HepG2 (cell line): ENCODE measurements around the gene TBXA2R. TPM values are rescaled to one million over a fixed set of nuclear protein-coding genes. Genes with fewer than 3 reads are reported as not detected.

Source experiments
- DMAP1 ChIP-seq: IDR thresholded peaks from 2 replicates; pipeline ENCODE4 v1.6.1; 2016
- HNRNPLL ChIP-seq: fragments of 200-400 bp; formaldehyde crosslinking; IDR thresholded peaks from 2 replicates; pipeline ENCODE4 v1.6.1; 2017; ENCODE audit warnings: mild to moderate bottlenecking, low read depth, low read length; ENCODE audit not compliant: poor library complexity, severe bottlenecking
- KDM6A ChIP-seq: IDR thresholded peaks from 2 replicates; pipeline ENCODE4 v1.6.1; 2016; ENCODE audit warnings: low read depth
- NFKBIZ ChIP-seq: IDR thresholded peaks from 2 replicates; pipeline ENCODE4 v1.6.1; 2018; ENCODE audit warnings: missing genetic modification reagents, missing compliant biosample characterization
- NR2C2 ChIP-seq: sonication (generic); formaldehyde crosslinking; IDR thresholded peaks from 2 replicates; pipeline ENCODE4 v1.4.0; 2020; ENCODE audit warnings: missing genetic modification reagents, mild to moderate bottlenecking, moderate library complexity, borderline replicate concordance
- PBX3 ChIP-seq: sonication (generic); formaldehyde crosslinking; IDR thresholded peaks from 2 replicates; pipeline ENCODE4 v1.8.1; 2023; ENCODE audit warnings: missing genetic modification reagents, inconsistent platforms, borderline replicate concordance
- POLR2AphosphoS5 ChIP-seq: IDR thresholded peaks from 2 replicates; pipeline ENCODE4 v1.6.1; 2012; ENCODE audit warnings: low read depth, low read length
- RBM22 ChIP-seq: fragments of 200-400 bp; formaldehyde crosslinking; optimal IDR thresholded peaks from 2 replicates; pipeline ENCODE3; 2017; ENCODE audit warnings: mild to moderate bottlenecking, low read length, moderate library complexity
- ZBTB26 ChIP-seq: IDR thresholded peaks from 2 replicates; pipeline ENCODE4 v1.6.1; 2016; ENCODE audit warnings: missing compliant biosample characterization, missing genetic modification reagents, borderline replicate concordance
- ZBTB38 ChIP-seq: sonication (generic); formaldehyde crosslinking; IDR thresholded peaks from 2 replicates; pipeline ENCODE4 v1.5.1; 2020; ENCODE audit warnings: mild to moderate bottlenecking, missing genetic modification reagents
- ZFP37 ChIP-seq: sonication (generic); formaldehyde crosslinking; IDR thresholded peaks from 2 replicates; pipeline ENCODE4 v1.4.0; 2020; ENCODE audit warnings: missing genetic modification reagents, borderline replicate concordance
- ZNF224 ChIP-seq: sonication (generic); formaldehyde crosslinking; IDR thresholded peaks from 2 replicates; pipeline ENCODE4 v1.5.0; 2020; ENCODE audit warnings: mild to moderate bottlenecking, missing genetic modification reagents
- ZNF275 ChIP-seq: sonication (generic); formaldehyde crosslinking; IDR thresholded peaks from 2 replicates; pipeline ENCODE4 v1.8.0; 2022; ENCODE audit warnings: missing genetic modification reagents, mild to moderate bottlenecking, inconsistent platforms, borderline replicate concordance
- ZNF30 ChIP-seq: sonication (generic); formaldehyde crosslinking; IDR thresholded peaks from 2 replicates; pipeline ENCODE4 v1.5.0; 2020; ENCODE audit warnings: mild to moderate bottlenecking, missing genetic modification reagents
- ZNF607 ChIP-seq: sonication (generic); formaldehyde crosslinking; IDR thresholded peaks from 2 replicates; pipeline ENCODE4 v1.5.1; 2020; ENCODE audit warnings: missing genetic modification reagents, mild to moderate bottlenecking, borderline replicate concordance
- ZNF660 ChIP-seq: sonication (generic); formaldehyde crosslinking; IDR thresholded peaks from 2 replicates; pipeline ENCODE4 v1.5.1; 2020; ENCODE audit warnings: mild to moderate bottlenecking, low read depth, missing genetic modification reagents, borderline replicate concordance
- polyA plus RNA-seq, 8 experiments: library from polyadenylated mRNA; depleted of rRNA in 3 of 8; stranded (reverse) in 7 of 8; unstranded in 1 of 8; fragments of >200 nt; fragmentation: Illumina TruSeq in 4 of 8; extraction: Trizol in 4 of 8; gene quantifications; 2 replicates each; pipeline versions ENCODE4 v1.2.1 to v1.2.3, GENCODE V29; 2011 to 2016; ENCODE audit warnings: low read depth in 4 of 8, missing spikeins in 1 of 8, mixed read lengths in 1 of 8; ENCODE audit not compliant: insufficient read depth in 1 of 8
- total RNA-seq, 5 experiments: library from RNA; depleted of rRNA; stranded (reverse); fragments of >200 nt; fragmentation: Illumina TruSeq; extraction: Trizol; gene quantifications; 2 replicates each; pipeline ENCODE4 v1.2.3, GENCODE V29; 2016; ENCODE audit warnings: low read depth in 1 of 5
- TF ChIP-seq, protein P1 (sequence below): sonication (generic); formaldehyde crosslinking; IDR thresholded peaks from 2 replicates; pipeline ENCODE4 v1.5.1; 2020; ENCODE audit warnings: mild to moderate bottlenecking, missing genetic modification reagents
- TF ChIP-seq, protein P2 (sequence below): sonication (generic); formaldehyde crosslinking; IDR thresholded peaks from 2 replicates; pipeline ENCODE4 v1.9.0; 2022; ENCODE audit warnings: missing genetic modification reagents, mild to moderate bottlenecking, borderline replicate concordance

The TBXA2R gene
- total and polyA plus RNA-seq, 2 of the 13 experiments (the other 11 are each of a cell fraction or from before 2014, with no cell fraction given), result 0.09 TPM; not detected in 1

- TF ChIP-seq ZBTB38 (CRISPR knock-in tag) (no peak; the same call in 1 of the 2 replicates), ZNF275 (CRISPR knock-in tag) (0 out of 2 replicates have a peak, but pooled peaks have one; percentile 54), NFKBIZ (no peak), ZNF30 (CRISPR knock-in tag) (no peak), ZNF660 (CRISPR knock-in tag) (no peak), ZBTB26 (CRISPR knock-in tag) (no peak), HNRNPLL (no peak), NR2C2 (CRISPR knock-in tag) (no peak), ZNF224 (CRISPR knock-in tag) (0 out of 2 replicates have a peak, but pooled peaks have one; percentile 0), ZFP37 (CRISPR knock-in tag) (no peak), DMAP1 (no peak), RBM22 (no peak), POLR2AphosphoS5 (no peak), PBX3 (no peak), KDM6A (CRISPR knock-in tag) (no peak), ZNF607 (no peak)
- TF ChIP-seq, protein P1, sequence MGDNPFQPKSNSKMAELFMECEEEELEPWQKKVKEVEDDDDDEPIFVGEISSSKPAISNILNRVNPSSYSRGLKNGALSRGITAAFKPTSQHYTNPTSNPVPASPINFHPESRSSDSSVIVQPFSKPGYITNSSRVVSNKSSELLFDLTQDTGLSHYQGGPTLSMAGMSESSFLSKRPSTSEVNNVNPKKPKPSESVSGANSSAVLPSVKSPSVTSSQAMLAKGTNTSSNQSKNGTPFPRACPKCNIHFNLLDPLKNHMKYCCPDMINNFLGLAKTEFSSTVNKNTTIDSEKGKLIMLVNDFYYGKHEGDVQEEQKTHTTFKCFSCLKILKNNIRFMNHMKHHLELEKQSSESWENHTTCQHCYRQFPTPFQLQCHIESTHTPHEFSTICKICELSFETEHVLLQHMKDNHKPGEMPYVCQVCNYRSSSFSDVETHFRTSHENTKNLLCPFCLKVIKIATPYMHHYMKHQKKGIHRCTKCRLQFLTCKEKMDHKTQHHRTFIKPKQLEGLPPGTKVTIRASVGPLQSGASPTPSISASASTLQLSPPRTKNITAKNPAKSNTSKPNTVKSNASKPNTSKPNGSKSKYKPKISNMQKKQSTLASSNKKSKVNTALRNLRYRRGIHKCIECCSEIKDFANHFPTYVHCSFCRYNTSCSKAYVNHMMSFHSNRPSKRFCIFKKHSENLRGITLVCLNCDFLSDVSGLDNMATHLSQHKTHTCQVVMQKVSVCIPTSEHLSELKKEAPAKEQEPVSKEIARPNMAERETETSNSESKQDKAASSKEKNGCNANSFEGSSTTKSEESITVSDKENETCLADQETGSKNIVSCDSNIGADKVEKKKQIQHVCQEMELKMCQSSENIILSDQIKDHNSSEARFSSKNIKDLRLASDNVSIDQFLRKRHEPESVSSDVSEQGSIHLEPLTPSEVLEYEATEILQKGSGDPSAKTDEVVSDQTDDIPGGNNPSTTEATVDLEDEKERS, result no peak
- TF ChIP-seq, protein P2, sequence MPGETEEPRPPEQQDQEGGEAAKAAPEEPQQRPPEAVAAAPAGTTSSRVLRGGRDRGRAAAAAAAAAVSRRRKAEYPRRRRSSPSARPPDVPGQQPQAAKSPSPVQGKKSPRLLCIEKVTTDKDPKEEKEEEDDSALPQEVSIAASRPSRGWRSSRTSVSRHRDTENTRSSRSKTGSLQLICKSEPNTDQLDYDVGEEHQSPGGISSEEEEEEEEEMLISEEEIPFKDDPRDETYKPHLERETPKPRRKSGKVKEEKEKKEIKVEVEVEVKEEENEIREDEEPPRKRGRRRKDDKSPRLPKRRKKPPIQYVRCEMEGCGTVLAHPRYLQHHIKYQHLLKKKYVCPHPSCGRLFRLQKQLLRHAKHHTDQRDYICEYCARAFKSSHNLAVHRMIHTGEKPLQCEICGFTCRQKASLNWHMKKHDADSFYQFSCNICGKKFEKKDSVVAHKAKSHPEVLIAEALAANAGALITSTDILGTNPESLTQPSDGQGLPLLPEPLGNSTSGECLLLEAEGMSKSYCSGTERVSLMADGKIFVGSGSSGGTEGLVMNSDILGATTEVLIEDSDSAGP (CRISPR knock-in tag), result peak; percentile 38; the same call in 1 of the 2 replicates
These were observed 50.2 kb downstream of the TBXA2R start (continued) for GRCh38 chr19:3556423-3556977.
